HepG2 (cell line): ENCODE measurements around the gene COL26A1.

Source experiments
- CTCF ChIP-seq: sonication (generic); formaldehyde crosslinking; IDR thresholded peaks from 2 replicates; pipeline ENCODE4 v1.5.0; 2020; ENCODE audit warnings: mild to moderate bottlenecking, missing genetic modification reagents, moderate library complexity
- PRDM10 ChIP-seq: sonication (generic); formaldehyde crosslinking; IDR thresholded peaks from 2 replicates; pipeline ENCODE4 v1.4.0; 2020; ENCODE audit warnings: low read depth, missing genetic modification reagents
- REL ChIP-seq: sonication (generic); formaldehyde crosslinking; conservative IDR thresholded peaks from 2 replicates; pipeline ENCODE4 v1.8.0; 2022; ENCODE audit warnings: mild to moderate bottlenecking, missing genetic modification reagents, moderate library complexity
- THRA ChIP-seq: sonication (generic); formaldehyde crosslinking; IDR thresholded peaks from 2 replicates; pipeline ENCODE4 v1.4.0; 2020; ENCODE audit warnings: missing genetic modification reagents, borderline replicate concordance
- ZNF660 ChIP-seq: sonication (generic); formaldehyde crosslinking; IDR thresholded peaks from 2 replicates; pipeline ENCODE4 v1.5.1; 2020; ENCODE audit warnings: mild to moderate bottlenecking, low read depth, missing genetic modification reagents, borderline replicate concordance

GRCh38 chr7:101494602-101495329, 132.1 kb downstream of the COL26A1 start:
- TF ChIP-seq REL (CRISPR knock-in tag) (no peak), CTCF (CRISPR knock-in tag) (no peak), ZNF660 (no peak), PRDM10 (CRISPR knock-in tag) (no peak), THRA (no peak)
